GM19452 (cell line): Measurements from ENCODE around the gene HOXA6.

ENCODE experiments used
- ATAC-seq: cut with Tn5 transposase; IDR thresholded peaks from one replicate; pipeline ENCODE4 v1.9.1; 2021; ENCODE audit not compliant: unreplicated experiment

The HOXA6 gene

GRCh38 chr7:27099453-27100370, 47.9 kb downstream of the HOXA6 start:
- no peak for ATAC-seq

- ATAC-seq, result no peak
Observed at GRCh38 chr7:27098578-27099451, 48.8 kb downstream of the HOXA6 start.

DNA sequence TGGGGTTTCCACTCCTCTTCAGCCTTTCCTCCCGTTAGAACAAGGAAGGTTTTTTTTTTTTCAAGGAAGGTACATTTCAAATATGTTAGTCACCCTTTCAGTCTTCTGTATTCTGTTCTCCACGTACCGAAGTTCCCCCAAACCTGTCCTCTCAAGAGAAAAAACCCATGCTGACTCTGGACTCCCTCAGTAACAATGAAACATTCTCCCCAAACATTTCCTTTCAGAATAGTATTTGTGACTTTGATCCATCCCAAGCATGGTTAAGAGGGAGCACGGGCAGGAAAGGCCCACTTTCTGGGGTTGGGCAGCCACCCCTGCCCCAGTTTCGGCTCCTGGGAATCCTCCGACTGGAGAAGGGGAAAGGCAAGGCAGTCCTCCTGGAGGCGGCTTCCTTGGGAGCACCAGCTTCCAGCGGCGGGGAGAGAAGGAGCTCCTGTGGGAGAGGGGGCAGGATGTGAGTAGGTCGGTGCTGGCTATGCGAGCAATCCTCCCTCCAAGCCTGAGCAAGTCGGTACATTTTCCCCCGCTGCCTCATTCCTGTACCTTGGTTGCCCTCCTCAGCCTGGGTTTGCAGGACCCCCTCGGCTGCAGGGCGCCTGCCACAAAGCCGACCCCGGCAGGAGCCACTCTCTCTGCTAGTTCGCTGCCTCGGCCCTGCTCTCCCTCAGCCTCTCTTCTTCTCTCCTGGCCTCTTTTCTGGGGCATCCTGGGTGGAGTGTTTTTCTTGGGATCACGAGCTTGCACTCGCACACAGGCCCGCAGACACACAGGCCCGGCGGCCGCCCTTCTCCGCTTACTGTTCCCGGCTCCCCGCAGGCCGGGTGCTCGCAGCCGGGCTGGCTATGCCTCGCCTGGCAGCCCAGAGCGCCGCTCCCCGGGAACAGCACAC, 49.6 kb downstream of the HOXA6 start:
- ATAC-seq, result no peak

GRCh38 chr7:27096768-27097514, 50.6 kb downstream of the HOXA6 start:
- no peak for ATAC-seq

DNA sequence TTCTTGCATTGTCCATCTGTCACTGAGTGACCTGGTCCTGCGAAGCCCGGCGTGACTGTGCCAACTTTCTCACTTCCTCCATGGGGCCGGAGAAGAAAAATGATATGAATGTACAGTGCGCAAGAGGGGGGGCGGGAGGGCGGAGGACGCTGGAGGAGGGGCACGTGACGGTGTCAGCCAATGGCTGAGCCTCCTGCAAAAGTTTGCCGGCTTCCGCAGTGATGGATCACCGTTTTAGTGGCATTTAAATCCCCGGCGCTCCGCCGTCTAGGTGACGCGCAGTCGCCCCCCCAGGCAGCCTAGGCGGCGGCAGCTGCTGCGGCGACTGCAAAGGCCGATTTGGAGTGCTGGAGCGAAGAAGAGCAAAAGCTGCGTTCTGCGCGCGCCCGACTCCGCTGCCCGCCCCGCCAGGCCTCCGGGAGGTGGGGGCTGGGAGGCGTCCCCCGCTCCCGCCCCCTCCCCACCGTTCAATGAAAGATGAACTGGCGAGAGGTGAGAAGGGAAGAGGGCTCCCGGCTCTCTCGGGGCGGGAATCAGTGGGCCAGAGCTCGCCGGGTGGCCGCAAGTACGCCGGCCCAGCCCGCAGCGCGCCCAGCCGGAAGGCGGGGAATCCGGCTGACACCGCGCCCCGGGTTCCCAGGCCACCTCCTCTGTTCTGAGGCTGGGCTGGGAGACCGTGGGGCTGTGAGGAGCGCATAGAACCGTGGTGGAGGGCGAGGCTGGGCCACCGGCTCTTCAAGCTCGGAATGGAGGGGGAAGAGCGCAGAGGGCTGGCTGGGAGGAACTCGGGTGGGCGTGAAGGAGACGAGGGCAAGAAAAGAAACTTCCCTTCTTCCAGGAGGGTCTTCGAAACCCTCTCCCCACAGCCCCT, 51.4 kb downstream of the HOXA6 start, which contains the start of gene HOXA1:
HOXA1 (minus strand) TSS at position 104 of the 871 bp plus-strand sequence; CDS start at position 16, 88 bp downstream.
- peak; percentile 92 for ATAC-seq
